ENCODE measurements around the gene FAM133A. TPM values are rescaled to one million over a fixed set of nuclear protein-coding genes. Genes with fewer than 3 reads are reported as not detected.
A peak's percentile ranks its signal among the peaks of the same experiment; 100 is the strongest.

Gene FAM133A
- under 0.01 TPM for total RNA-seq

- Histone ChIP-seq H3K9me3 (ENCODE audit: control insufficient read depth in 3 of 3, low read length in 3 of 3) (no peaks in the 10 kb centered on the region), H3K4me3 (ENCODE audit: low read length in 3 of 3) (peak within 1 kb of the TSS; percentile 75 to 79 (median 77)), H3K36me3 (ENCODE audit: control insufficient read depth in 3 of 3, insufficient read depth in 3 of 3, low read length in 3 of 3) (no peaks in the 10 kb centered on the region), H3K9ac (ENCODE audit: low read depth in 1 of 3, low read length in 3 of 3) (peak within 1 kb of the TSS in 2 of 3 donors; percentile 40 to 43), H3K27ac (ENCODE audit: low read depth, low read length) (no peak within 1 kb of the TSS), H3K27me3 (ENCODE audit: control insufficient read depth in 3 of 3, insufficient read depth in 3 of 3, low read length in 3 of 3) (no peaks in the 10 kb centered on the region), H3K4me1 (ENCODE audit: control insufficient read depth in 3 of 3, insufficient read depth in 3 of 3, low read length in 3 of 3) (peaks cover 0 to 6% (median 0%) of the 10 kb centered on the region in 3 donors)
Measured at GRCh38 chrX:93673869-93674271, at the start of gene FAM133A. Gene FAM133A (plus strand): TSS chrX:93674206. CDS start chrX:93709420, 35,214 bp downstream.

- no peaks in the 10 kb centered on the region for H3K27me3 ChIP-seq (ENCODE audit: control insufficient read depth in 3 of 3, insufficient read depth in 3 of 3, low read length in 3 of 3)
- no peaks in the 10 kb centered on the region for H3K9me3 ChIP-seq (ENCODE audit: control insufficient read depth in 3 of 3, low read length in 3 of 3)
- H3K4me3 ChIP-seq (ENCODE audit: low read length in 3 of 3), result no peak overlapping the region
- H3K9ac ChIP-seq (ENCODE audit: low read depth in 1 of 3, low read length in 3 of 3), result no peak overlapping the region
- no peaks in the 10 kb centered on the region for H3K36me3 ChIP-seq (ENCODE audit: control insufficient read depth in 3 of 3, insufficient read depth in 3 of 3, low read length in 3 of 3)
- no peaks in the 10 kb centered on the region for H3K4me1 ChIP-seq (ENCODE audit: control insufficient read depth in 3 of 3, insufficient read depth in 3 of 3, low read length in 3 of 3)
- H3K27ac ChIP-seq (ENCODE audit: low read depth, low read length), result no peak overlapping the region
Measured at GRCh38 chrX:93637591-93637990, 36.4 kb upstream of the FAM133A start.

GRCh38 chrX:93649381-93649780, 24.6 kb upstream of the FAM133A start:
- H3K27ac ChIP-seq (ENCODE audit: low read depth, low read length), result no peak overlapping the region
- no peaks in the 10 kb centered on the region for H3K27me3 ChIP-seq (ENCODE audit: control insufficient read depth in 3 of 3, insufficient read depth in 3 of 3, low read length in 3 of 3)
- no peaks in the 10 kb centered on the region for H3K36me3 ChIP-seq (ENCODE audit: control insufficient read depth in 3 of 3, insufficient read depth in 3 of 3, low read length in 3 of 3)
- H3K4me1 ChIP-seq (ENCODE audit: control insufficient read depth in 3 of 3, insufficient read depth in 3 of 3, low read length in 3 of 3), result no peaks in the 10 kb centered on the region
- no peak overlapping the region for H3K4me3 ChIP-seq (ENCODE audit: low read length in 3 of 3)
- H3K9ac ChIP-seq (ENCODE audit: low read depth in 1 of 3, low read length in 3 of 3), result no peak overlapping the region
- no peaks in the 10 kb centered on the region for H3K9me3 ChIP-seq (ENCODE audit: control insufficient read depth in 3 of 3, low read length in 3 of 3)

- no peak overlapping the region for H3K27ac ChIP-seq (ENCODE audit: low read depth, low read length)
- H3K36me3 ChIP-seq (ENCODE audit: control insufficient read depth in 3 of 3, insufficient read depth in 3 of 3, low read length in 3 of 3), result no peaks in the 10 kb centered on the region
- H3K4me1 ChIP-seq (ENCODE audit: control insufficient read depth in 3 of 3, insufficient read depth in 3 of 3, low read length in 3 of 3), result no peaks in the 10 kb centered on the region
- H3K9ac ChIP-seq (ENCODE audit: low read depth in 1 of 3, low read length in 3 of 3), result no peak overlapping the region
- no peak overlapping the region for H3K4me3 ChIP-seq (ENCODE audit: low read length in 3 of 3)
- no peaks in the 10 kb centered on the region for H3K27me3 ChIP-seq (ENCODE audit: control insufficient read depth in 3 of 3, insufficient read depth in 3 of 3, low read length in 3 of 3)
- no peaks in the 10 kb centered on the region for H3K9me3 ChIP-seq (ENCODE audit: control insufficient read depth in 3 of 3, low read length in 3 of 3)
Measured at GRCh38 chrX:93660575-93660974, 13.4 kb upstream of the FAM133A start.

- H3K4me3 ChIP-seq (ENCODE audit: low read length in 3 of 3), result peak within 1 kb of the TSS; percentile 75 to 79 (median 77)
- no peaks in the 10 kb centered on the region for H3K27me3 ChIP-seq (ENCODE audit: control insufficient read depth in 3 of 3, insufficient read depth in 3 of 3, low read length in 3 of 3)
- H3K27ac ChIP-seq (ENCODE audit: low read depth, low read length), result no peak within 1 kb of the TSS
- H3K9ac ChIP-seq (ENCODE audit: low read depth in 1 of 3, low read length in 3 of 3), result peak within 1 kb of the TSS in 2 of 3 donors; percentile 40 to 43
- peaks cover 0 to 6% (median 0%) of the 10 kb centered on the region in 3 donors for H3K4me1 ChIP-seq (ENCODE audit: control insufficient read depth in 3 of 3, insufficient read depth in 3 of 3, low read length in 3 of 3)
- H3K36me3 ChIP-seq (ENCODE audit: control insufficient read depth in 3 of 3, insufficient read depth in 3 of 3, low read length in 3 of 3), result no peaks in the 10 kb centered on the region
- H3K9me3 ChIP-seq (ENCODE audit: control insufficient read depth in 3 of 3, low read length in 3 of 3), result no peaks in the 10 kb centered on the region
Measured at GRCh38 chrX:93673056-93673868, 744 bp upstream of the FAM133A start, which contains the start of gene NAP1L3. Gene NAP1L3 (minus strand): TSS chrX:93673578. CDS start chrX:93673304, 274 bp downstream.

- H3K9ac ChIP-seq (ENCODE audit: low read depth in 1 of 3, low read length in 3 of 3), result no peak overlapping the region
- H3K27ac ChIP-seq (ENCODE audit: low read depth, low read length), result no peak overlapping the region
- no peaks in the 10 kb centered on the region for H3K36me3 ChIP-seq (ENCODE audit: control insufficient read depth in 3 of 3, insufficient read depth in 3 of 3, low read length in 3 of 3)
- H3K4me3 ChIP-seq (ENCODE audit: low read length in 3 of 3), result no peak overlapping the region
- H3K27me3 ChIP-seq (ENCODE audit: control insufficient read depth in 3 of 3, insufficient read depth in 3 of 3, low read length in 3 of 3), result no peaks in the 10 kb centered on the region
- H3K9me3 ChIP-seq (ENCODE audit: control insufficient read depth in 3 of 3, low read length in 3 of 3), result no peaks in the 10 kb centered on the region
- H3K4me1 ChIP-seq (ENCODE audit: control insufficient read depth in 3 of 3, insufficient read depth in 3 of 3, low read length in 3 of 3), result no peaks in the 10 kb centered on the region
Measured at GRCh38 chrX:93695981-93696380, 22.0 kb downstream of the FAM133A start.

GRCh38 chrX:93703701-93704100, 29.7 kb downstream of the FAM133A start:
- Histone ChIP-seq H3K36me3 (ENCODE audit: control insufficient read depth in 3 of 3, insufficient read depth in 3 of 3, low read length in 3 of 3) (no peaks in the 10 kb centered on the region), H3K9ac (ENCODE audit: low read depth in 1 of 3, low read length in 3 of 3) (no peak overlapping the region), H3K27ac (ENCODE audit: low read depth, low read length) (no peak overlapping the region), H3K4me1 (ENCODE audit: control insufficient read depth in 3 of 3, insufficient read depth in 3 of 3, low read length in 3 of 3) (no peaks in the 10 kb centered on the region), H3K27me3 (ENCODE audit: control insufficient read depth in 3 of 3, insufficient read depth in 3 of 3, low read length in 3 of 3) (peaks cover 0 to 2% (median 0%) of the 10 kb centered on the region in 3 donors), H3K4me3 (ENCODE audit: low read length in 3 of 3) (no peak overlapping the region), H3K9me3 (ENCODE audit: control insufficient read depth in 3 of 3, low read length in 3 of 3) (no peaks in the 10 kb centered on the region)

GRCh38 chrX:93711076-93711475, 37.1 kb downstream of the FAM133A start:
- no peak overlapping the region for H3K4me3 ChIP-seq (ENCODE audit: low read length in 3 of 3)
- no peaks in the 10 kb centered on the region for H3K9me3 ChIP-seq (ENCODE audit: control insufficient read depth in 3 of 3, low read length in 3 of 3)
- H3K27ac ChIP-seq (ENCODE audit: low read depth, low read length), result no peak overlapping the region
- no peaks in the 10 kb centered on the region for H3K4me1 ChIP-seq (ENCODE audit: control insufficient read depth in 3 of 3, insufficient read depth in 3 of 3, low read length in 3 of 3)
- H3K36me3 ChIP-seq (ENCODE audit: control insufficient read depth in 3 of 3, insufficient read depth in 3 of 3, low read length in 3 of 3), result no peaks in the 10 kb centered on the region
- H3K9ac ChIP-seq (ENCODE audit: low read depth in 1 of 3, low read length in 3 of 3), result no peak overlapping the region
- H3K27me3 ChIP-seq (ENCODE audit: control insufficient read depth in 3 of 3, insufficient read depth in 3 of 3, low read length in 3 of 3), result no peaks in the 10 kb centered on the region

GRCh38 chrX:93741811-93742210, 67.8 kb downstream of the FAM133A start:
- Histone ChIP-seq H3K36me3 (ENCODE audit: control insufficient read depth in 3 of 3, insufficient read depth in 3 of 3, low read length in 3 of 3) (no peaks in the 10 kb centered on the region), H3K27ac (ENCODE audit: low read depth, low read length) (no peak overlapping the region), H3K9me3 (ENCODE audit: control insufficient read depth in 3 of 3, low read length in 3 of 3) (no peaks in the 10 kb centered on the region), H3K9ac (ENCODE audit: low read depth in 1 of 3, low read length in 3 of 3) (no peak overlapping the region), H3K4me3 (ENCODE audit: low read length in 3 of 3) (no peak overlapping the region), H3K4me1 (ENCODE audit: control insufficient read depth in 3 of 3, insufficient read depth in 3 of 3, low read length in 3 of 3) (no peaks in the 10 kb centered on the region), H3K27me3 (ENCODE audit: control insufficient read depth in 3 of 3, insufficient read depth in 3 of 3, low read length in 3 of 3) (no peaks in the 10 kb centered on the region)

GRCh38 chrX:93760163-93760562, 86.2 kb downstream of the FAM133A start:
- no peaks in the 10 kb centered on the region for H3K4me1 ChIP-seq (ENCODE audit: control insufficient read depth in 3 of 3, insufficient read depth in 3 of 3, low read length in 3 of 3)
- no peaks in the 10 kb centered on the region for H3K9me3 ChIP-seq (ENCODE audit: control insufficient read depth in 3 of 3, low read length in 3 of 3)
- no peaks in the 10 kb centered on the region for H3K27me3 ChIP-seq (ENCODE audit: control insufficient read depth in 3 of 3, insufficient read depth in 3 of 3, low read length in 3 of 3)
- no peak overlapping the region for H3K27ac ChIP-seq (ENCODE audit: low read depth, low read length)
- H3K4me3 ChIP-seq (ENCODE audit: low read length in 3 of 3), result no peak overlapping the region
- H3K36me3 ChIP-seq (ENCODE audit: control insufficient read depth in 3 of 3, insufficient read depth in 3 of 3, low read length in 3 of 3), result no peaks in the 10 kb centered on the region
- H3K9ac ChIP-seq (ENCODE audit: low read depth in 1 of 3, low read length in 3 of 3), result no peak overlapping the region
